Breast epithelium (tissue), 4 donors: ENCODE data around the gene NHLRC4. TPM values are rescaled to one million over a fixed set of nuclear protein-coding genes. Genes with fewer than 3 reads are reported as not detected.

Source experiments
- DNase-seq, 2 donors: peaks; one replicate each; pipeline ENCODE4 v3.0.0-alpha.2; 2019; ENCODE audit warnings: low spot score in 2 of 2
- H3K27ac ChIP-seq, 2 donors: fragments of 200-600 bp; sonication (generic) in 1 of 2; one replicate each; pipeline ENCODE4 v1.5.1; 2016 to 2019; ENCODE audit warnings: mild to moderate bottlenecking in 1 of 2
- H3K27me3 ChIP-seq, 2 donors: fragments of 200-600 bp; sonication (generic) in 1 of 2; one replicate each; pipeline versions ENCODE4 v1.5.1 to v1.6.0; 2017 to 2019; ENCODE audit warnings: control low read depth in 1 of 2, mild to moderate bottlenecking in 1 of 2
- H3K36me3 ChIP-seq: fragments of 200-600 bp; one replicate; pipeline ENCODE4 v1.5.1; 2019
- H3K4me1 ChIP-seq, 2 donors: fragments of 200-600 bp; sonication (generic); one replicate each; pipeline ENCODE4 v1.5.1; 2016 to 2019; ENCODE audit warnings: control low read depth in 1 of 2
- H3K4me3 ChIP-seq, 3 donors: fragments of 200-600 bp; sonication (generic); 1 replicate in 2 of 3; 2 replicates in 1 of 3; pipeline ENCODE4 v1.5.1; 2016 to 2019; ENCODE audit warnings: mild to moderate bottlenecking in 3 of 3, moderate library complexity in 2 of 3
- H3K9me3 ChIP-seq, 2 donors: fragments of 200-600 bp; sonication (generic) in 1 of 2; one replicate each; pipeline ENCODE4 v1.5.1; 2016 to 2019; ENCODE audit warnings: control low read depth in 1 of 2
- POLR2A ChIP-seq: fragments of 450-650 bp; IDR thresholded peaks from one replicate; pipeline ENCODE4 v1.6.1; 2016; ENCODE audit warnings: antibody characterized with exemption, mild to moderate bottlenecking, moderate library complexity
- POLR2AphosphoS5 ChIP-seq, 3 donors: sonication (generic); formaldehyde crosslinking; IDR thresholded peaks; one replicate each; pipeline ENCODE4 v1.6.1; 2017; ENCODE audit warnings: antibody characterized with exemption in 3 of 3
- intact Hi-C: fragments of 100-400 bp; cut with DNase I; formaldehyde crosslinking; loops from one replicate; pipeline ENCODE4 v1.15.1; 2023; ENCODE audit warnings: low total_unique reads
- total RNA-seq, 3 donors: library from RNA; depleted of rRNA; stranded (reverse); fragments of >200 nt; gene quantifications; one replicate each; pipeline ENCODE4 v1.1.0, GENCODE V29; 2016
- TF ChIP-seq, protein P1 (sequence below), 3 donors: fragments of 450-650 bp; IDR thresholded peaks; one replicate each; pipeline ENCODE4 v1.5.1; 2016 to 2017; ENCODE audit warnings: antibody characterized with exemption in 3 of 3, mild to moderate bottlenecking in 3 of 3, moderate library complexity in 3 of 3

NHLRC4 gene
- total RNA-seq, 3 donors from 2014 or later: 0.32 to 1.9 (median 0.66) TPM

DNA sequence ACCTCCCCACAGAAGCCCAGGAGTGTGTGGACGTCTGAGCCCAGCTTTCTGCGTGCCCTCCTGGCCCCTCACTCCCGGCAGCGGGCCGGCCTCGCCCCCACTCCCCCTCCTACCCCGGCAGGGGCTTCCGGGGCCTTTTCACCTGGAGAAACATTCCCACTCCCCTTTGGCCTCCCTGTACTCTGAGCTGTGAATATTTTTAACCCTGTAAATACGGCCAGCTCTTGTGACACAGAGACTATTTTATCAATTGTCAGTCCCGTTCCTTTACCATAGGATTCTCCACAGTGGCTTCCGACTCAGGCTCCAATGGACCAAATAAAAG lies 12.5 kb upstream of the NHLRC4 start:
- Histone ChIP-seq H3K27ac (no peak overlapping the region), H3K36me3 (peaks cover 9% of the 10 kb centered on the region), H3K4me3 (peak overlapping the region in 1 of 3 donors; percentile 31), H3K27me3 (peaks cover 0 to 13% of the 10 kb centered on the region in 2 donors), H3K4me1 (no peaks in the 10 kb centered on the region), H3K9me3 (no peaks in the 10 kb centered on the region)
- TF ChIP-seq POLR2AphosphoS5 (IDR thresholded peaks at IDR 0.05) (no peak), POLR2A (no peak)
- TF ChIP-seq, protein P1, sequence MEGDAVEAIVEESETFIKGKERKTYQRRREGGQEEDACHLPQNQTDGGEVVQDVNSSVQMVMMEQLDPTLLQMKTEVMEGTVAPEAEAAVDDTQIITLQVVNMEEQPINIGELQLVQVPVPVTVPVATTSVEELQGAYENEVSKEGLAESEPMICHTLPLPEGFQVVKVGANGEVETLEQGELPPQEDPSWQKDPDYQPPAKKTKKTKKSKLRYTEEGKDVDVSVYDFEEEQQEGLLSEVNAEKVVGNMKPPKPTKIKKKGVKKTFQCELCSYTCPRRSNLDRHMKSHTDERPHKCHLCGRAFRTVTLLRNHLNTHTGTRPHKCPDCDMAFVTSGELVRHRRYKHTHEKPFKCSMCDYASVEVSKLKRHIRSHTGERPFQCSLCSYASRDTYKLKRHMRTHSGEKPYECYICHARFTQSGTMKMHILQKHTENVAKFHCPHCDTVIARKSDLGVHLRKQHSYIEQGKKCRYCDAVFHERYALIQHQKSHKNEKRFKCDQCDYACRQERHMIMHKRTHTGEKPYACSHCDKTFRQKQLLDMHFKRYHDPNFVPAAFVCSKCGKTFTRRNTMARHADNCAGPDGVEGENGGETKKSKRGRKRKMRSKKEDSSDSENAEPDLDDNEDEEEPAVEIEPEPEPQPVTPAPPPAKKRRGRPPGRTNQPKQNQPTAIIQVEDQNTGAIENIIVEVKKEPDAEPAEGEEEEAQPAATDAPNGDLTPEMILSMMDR (IDR thresholded peaks at IDR 0.05): no peak
- intact Hi-C loops: no loop called here
- no peak for DNase-seq

DNA sequence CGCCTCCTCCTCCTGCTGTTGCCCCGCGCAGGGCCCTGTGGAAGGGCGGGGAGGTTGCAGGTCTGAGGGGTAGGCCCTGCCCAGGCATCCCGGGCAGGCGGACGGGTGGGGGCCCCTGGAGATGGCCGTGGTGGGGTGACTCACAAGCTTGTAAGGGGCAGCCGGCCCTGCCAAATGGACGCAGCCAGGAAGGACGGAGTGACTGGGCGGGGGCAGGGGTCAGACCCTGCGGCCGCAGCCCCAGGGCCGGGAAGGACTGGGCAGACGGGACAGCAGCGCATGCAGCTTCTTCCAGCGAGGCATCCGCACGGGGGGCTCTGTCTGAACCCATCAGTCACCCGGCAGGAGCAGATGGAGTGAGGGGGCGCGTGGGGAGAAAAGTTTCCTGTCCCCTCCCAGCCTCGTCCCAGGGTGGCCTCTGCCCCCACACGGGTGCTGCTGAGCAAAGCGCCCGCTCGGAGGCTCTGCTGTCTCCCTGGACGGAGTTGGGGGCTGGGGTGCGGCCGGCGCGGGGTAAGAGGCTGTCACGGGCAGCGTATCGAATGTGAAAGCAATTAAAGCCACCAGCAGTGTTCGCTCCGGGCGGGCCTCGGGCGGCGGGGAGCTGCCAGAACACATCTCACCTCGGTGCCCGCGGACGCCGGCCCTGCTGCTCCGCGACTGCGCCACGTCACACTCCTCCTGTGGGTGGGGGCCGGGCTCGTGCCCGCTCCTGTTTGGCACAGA lies 12.0 kb upstream of the NHLRC4 start:
- no peak for DNase-seq
- no peak for TF ChIP-seq POLR2AphosphoS5 (IDR thresholded peaks at IDR 0.05)
- TF ChIP-seq, protein P1 (IDR thresholded peaks at IDR 0.05): no peak

DNA sequence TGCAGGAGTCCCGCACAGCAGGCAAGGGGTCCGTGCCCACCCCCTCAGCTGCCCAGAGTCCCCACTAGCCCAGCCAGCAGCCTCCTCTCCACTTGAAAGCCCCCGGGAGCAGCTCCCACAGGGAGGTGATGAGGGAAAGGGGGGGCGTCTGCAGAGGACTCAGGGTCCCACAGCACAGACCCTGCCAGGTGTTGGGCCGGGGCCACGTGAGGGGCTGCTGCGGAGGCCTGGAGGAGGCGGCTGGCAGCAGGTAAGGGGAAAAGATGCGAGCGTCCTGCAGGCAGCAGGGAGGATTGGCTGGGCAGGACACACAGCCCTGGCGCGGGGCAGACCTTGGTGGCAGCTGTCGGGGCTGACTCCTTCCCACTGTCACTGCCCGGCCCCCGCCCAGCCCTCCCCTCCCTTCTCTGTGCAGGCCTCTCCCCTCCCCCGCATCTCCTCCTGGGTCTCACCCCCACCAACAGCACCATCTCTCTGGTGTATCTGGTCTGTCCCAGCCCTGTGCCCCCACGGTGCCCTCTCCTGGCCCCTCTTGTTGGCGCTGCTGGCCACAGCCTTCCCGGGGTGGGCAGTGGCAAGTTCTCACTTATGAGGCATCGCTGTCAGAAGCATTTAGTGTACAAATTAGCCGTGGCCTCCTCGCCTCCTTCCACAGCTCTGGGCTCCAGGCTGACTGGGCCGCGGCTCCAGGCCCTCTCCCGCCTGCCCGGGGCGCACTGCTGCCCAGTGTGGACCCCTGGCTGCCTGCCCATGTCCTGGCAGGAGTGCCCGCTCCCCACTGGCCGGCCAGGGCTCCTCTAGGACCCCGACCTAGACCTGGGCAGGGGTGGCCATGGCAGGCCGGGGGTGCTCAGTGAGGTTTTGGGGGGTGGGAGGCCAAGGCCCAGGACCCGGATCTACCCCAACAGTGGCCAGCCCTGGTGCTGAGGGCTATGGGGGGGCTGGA lies 11.0 kb upstream of the NHLRC4 start:
- no peak for DNase-seq
- Histone ChIP-seq H3K36me3 (peaks cover 9% of the 10 kb centered on the region), H3K27ac (no peak overlapping the region), H3K4me3 (no peak overlapping the region), H3K27me3 (peaks cover 3 to 22% of the 10 kb centered on the region in 2 donors), H3K9me3 (no peaks in the 10 kb centered on the region), H3K4me1 (peaks cover 0 to 3% of the 10 kb centered on the region in 2 donors)
- intact Hi-C loops: no loop called here
- TF ChIP-seq POLR2AphosphoS5 (IDR thresholded peaks at IDR 0.05) (no peak), POLR2A (no peak)
- TF ChIP-seq, protein P1 (IDR thresholded peaks at IDR 0.05): no peak

More for the DNA sequence above, 12.0 kb upstream of the NHLRC4 start:
- Histone ChIP-seq H3K9me3 (no peaks in the 10 kb centered on the region), H3K27ac (no peak overlapping the region), H3K27me3 (peaks cover 2 to 18% of the 10 kb centered on the region in 2 donors), H3K36me3 (peaks cover 9% of the 10 kb centered on the region), H3K4me3 (peak overlapping the region; percentile 12 to 31 (median 15)), H3K4me1 (peaks cover 0 to 3% of the 10 kb centered on the region in 2 donors)
- intact Hi-C loops: no loop called here

DNA sequence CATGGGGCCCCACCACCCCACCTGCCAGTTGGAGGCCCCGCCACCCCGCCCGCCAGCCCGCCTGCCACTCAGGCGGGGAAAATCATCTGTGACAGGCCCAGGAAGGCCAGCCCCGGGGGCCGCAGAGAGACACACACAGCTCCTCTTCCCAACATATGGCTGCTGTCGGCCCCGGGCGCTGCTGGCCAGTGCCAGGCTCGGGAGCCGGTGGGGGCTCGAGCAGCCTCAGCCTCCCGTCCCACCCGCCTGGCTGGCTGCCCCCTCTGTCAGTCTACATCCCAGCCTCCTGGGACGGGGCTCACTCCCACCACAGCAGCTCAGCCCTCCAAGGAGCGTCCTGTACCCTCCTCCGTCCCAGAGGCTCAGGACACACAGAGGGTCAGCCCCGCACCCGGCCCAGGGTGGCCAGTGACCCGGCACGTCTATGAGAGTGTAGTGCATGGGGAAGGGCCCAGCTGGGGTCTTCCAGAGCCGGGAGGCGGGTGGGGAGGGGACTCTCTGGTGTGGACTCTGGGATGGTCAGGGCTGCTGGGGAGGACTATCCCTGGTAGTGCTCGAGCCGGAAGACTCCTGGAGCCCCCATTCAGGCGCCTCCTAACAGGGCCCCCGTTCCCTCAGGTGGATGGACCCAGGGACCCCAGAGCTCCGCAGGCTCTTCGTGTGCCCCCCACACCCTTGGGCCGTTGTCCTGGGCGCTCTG lies 10.2 kb upstream of the NHLRC4 start:
- Histone ChIP-seq H3K36me3 (peaks cover 9% of the 10 kb centered on the region), H3K4me1 (peaks cover 0 to 3% of the 10 kb centered on the region in 2 donors), H3K27me3 (peaks cover 5 to 30% of the 10 kb centered on the region in 2 donors), H3K9me3 (no peaks in the 10 kb centered on the region), H3K27ac (no peak overlapping the region), H3K4me3 (no peak overlapping the region)
- TF ChIP-seq, protein P1 (IDR thresholded peaks at IDR 0.05): no peak
- TF ChIP-seq POLR2A: no peak
- TF ChIP-seq POLR2AphosphoS5 (IDR thresholded peaks at IDR 0.05): no peak
- no peak for DNase-seq
- intact Hi-C loops: no loop called here
